Measurements from ENCODE around the gene SSRP1.

SSRP1 gene

GRCh38 chr11:57370251-57370650, 34.6 kb upstream of the SSRP1 start:
- TF ChIP-seq ZNF146 (tag by site-specific recombination; IDR thresholded peaks at IDR 0.05) = no peak
- no peak for TF ChIP-seq ZBTB21 (tag by site-specific recombination; IDR thresholded peaks at IDR 0.05)
- TF ChIP-seq ZNF394 (tag by site-specific recombination; IDR thresholded peaks at IDR 0.05; ENCODE audit: borderline replicate concordance) = no peak
- TF ChIP-seq ZFP3 (tag by site-specific recombination; IDR thresholded peaks at IDR 0.05; ENCODE audit: low read depth) = no peak
- no peak for TF ChIP-seq KLF10 (tag by site-specific recombination; IDR thresholded peaks at IDR 0.05)
- no peak for TF ChIP-seq TSHZ1 (tag by site-specific recombination; IDR thresholded peaks at IDR 0.05; ENCODE audit: borderline replicate concordance)
- no peak for TF ChIP-seq ZNF239 (tag by site-specific recombination; IDR thresholded peaks at IDR 0.05)
- TF ChIP-seq BCL11A (tag by site-specific recombination; IDR thresholded peaks at IDR 0.05; ENCODE audit: low read depth) = no peak
- TF ChIP-seq ZBTB20 (tag by site-specific recombination; IDR thresholded peaks at IDR 0.05) = no peak
- no peak for TF ChIP-seq REPIN1 (tag by site-specific recombination; IDR thresholded peaks at IDR 0.05; ENCODE audit: low read depth)
- Histone ChIP-seq H3K27ac (ENCODE audit: extremely low read depth, low read depth, low read length) (no peak overlapping the region), H3K9me3 (ENCODE audit: control insufficient read depth, insufficient read depth, low read depth, low read length) (no peaks in the 10 kb centered on the region), H3K36me3 (ENCODE audit: control insufficient read depth in 2 of 2, insufficient read depth in 1 of 2, low read length in 2 of 2) (no peaks in the 10 kb centered on the region), H3K4me3 (ENCODE audit: low read depth, low read length) (no peak overlapping the region), H3K4me1 (ENCODE audit: control insufficient read depth, insufficient read depth, low read length) (no peaks in the 10 kb centered on the region)
- ChIA-PET CTCF (no interaction called here), POLR2A (no interaction called here)

GRCh38 chr11:57368845-57369232, 33.1 kb upstream of the SSRP1 start:
- Histone ChIP-seq H3K4me3 (ENCODE audit: low read depth, low read length) (no peak overlapping the region), H3K27ac (ENCODE audit: extremely low read depth, low read depth, low read length) (no peak overlapping the region), H3K9me3 (ENCODE audit: control insufficient read depth, insufficient read depth, low read depth, low read length) (no peaks in the 10 kb centered on the region), H3K36me3 (ENCODE audit: control insufficient read depth in 2 of 2, insufficient read depth in 1 of 2, low read length in 2 of 2) (no peaks in the 10 kb centered on the region), H3K4me1 (ENCODE audit: control insufficient read depth, insufficient read depth, low read length) (no peaks in the 10 kb centered on the region)
- POLR2A ChIA-PET = no interaction called here
- CTCF ChIA-PET = interaction anchor here (0.6 to 1.4 kb wide), 3 partner anchors 23 to 276 kb away, joined by 3 to 4 read pairs (median 3); no protein-coding TSS in a partner anchor
- TF ChIP-seq ZNF530 (tag by site-specific recombination; IDR thresholded peaks at IDR 0.05; ENCODE audit: low read depth) (no peak), RBAK (tag by site-specific recombination; IDR thresholded peaks at IDR 0.05) (no peak), ZNF580 (tag by site-specific recombination; IDR thresholded peaks at IDR 0.05) (no peak), ZNF18 (tag by site-specific recombination; IDR thresholded peaks at IDR 0.05) (no peak), ZNF121 (tag by site-specific recombination; IDR thresholded peaks at IDR 0.05) (no peak), ZNF248 (tag by site-specific recombination; IDR thresholded peaks at IDR 0.05) (no peak), BCL11B (tag by site-specific recombination; IDR thresholded peaks at IDR 0.05; ENCODE audit: low read depth) (no peak), ZNF140 (tag by site-specific recombination; IDR thresholded peaks at IDR 0.05) (no peak), ZNF704 (tag by site-specific recombination; IDR thresholded peaks at IDR 0.05) (no peak), ZBTB49 (tag by site-specific recombination; IDR thresholded peaks at IDR 0.05; ENCODE audit: low read depth) (no peak), ZNF155 (tag by site-specific recombination; IDR thresholded peaks at IDR 0.05) (no peak), BCL11A (tag by site-specific recombination; IDR thresholded peaks at IDR 0.05; ENCODE audit: low read depth) (no peak), ZNF843 (tag by site-specific recombination; IDR thresholded peaks at IDR 0.05) (no peak), ZNF341 (tag by site-specific recombination; IDR thresholded peaks at IDR 0.05; ENCODE audit: low read depth) (no peak), PBX3 (CRISPR knock-in tag; IDR thresholded peaks at IDR 0.05) (no peak), SCRT2 (tag by site-specific recombination; IDR thresholded peaks at IDR 0.05) (no peak), ZNF174 (tag by site-specific recombination; IDR thresholded peaks at IDR 0.05) (no peak)

Measured in HEK293 (cell line).